Cardiac fibroblast (primary cell): ENCODE results near the gene IL31.
"Not testable (repeated sequence)": the region's sequence is repeated elsewhere in the genome, so short reads cannot be mapped to it uniquely, and the experiment has no call there.

Source experiments
- DNase-seq, 2 donors: peaks; one replicate each; pipeline versions ENCODE4 v3.0.0 to v3.0.0-alpha.2; 2010; ENCODE audit warnings: low read depth in 2 of 2
- H3K4me3 ChIP-seq, 2 donors: replicated peaks in 1 of 2; 1 replicate in 1 of 2; 2 replicates in 1 of 2; pipeline ENCODE4 v1.5.1; 2011; ENCODE audit warnings: low read depth in 2 of 2, low read length in 2 of 2, mild to moderate bottlenecking in 2 of 2, moderate library complexity in 1 of 2
- TF ChIP-seq, protein P1 (sequence below): IDR thresholded peaks from one replicate; pipeline ENCODE4 v1.5.1; 2011; ENCODE audit warnings: low read depth, mild to moderate bottlenecking, low read length, inconsistent platforms

Gene IL31

DNA sequence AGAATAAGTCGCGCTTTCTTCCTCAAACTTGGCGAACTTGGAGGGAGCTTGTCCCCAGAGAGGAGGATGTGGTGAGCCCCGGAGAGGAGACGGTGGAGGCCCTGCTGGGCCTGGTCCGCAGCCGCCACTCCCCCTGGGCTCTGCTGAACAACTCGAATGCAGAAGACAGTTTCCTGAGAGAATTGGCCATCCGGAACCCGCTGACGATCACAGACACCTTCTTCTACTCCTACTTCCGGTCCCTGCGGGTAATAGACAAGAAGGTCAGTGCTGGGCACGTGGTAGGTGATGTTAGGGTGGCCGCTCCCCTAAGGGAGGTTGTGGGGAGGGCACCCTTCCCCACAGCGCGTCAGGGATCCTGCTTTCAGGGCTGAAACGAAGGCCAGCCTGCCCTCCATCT lies 10.5 kb upstream of the IL31 start:
- DNase-seq, result no peak
- TF ChIP-seq, protein P1, sequence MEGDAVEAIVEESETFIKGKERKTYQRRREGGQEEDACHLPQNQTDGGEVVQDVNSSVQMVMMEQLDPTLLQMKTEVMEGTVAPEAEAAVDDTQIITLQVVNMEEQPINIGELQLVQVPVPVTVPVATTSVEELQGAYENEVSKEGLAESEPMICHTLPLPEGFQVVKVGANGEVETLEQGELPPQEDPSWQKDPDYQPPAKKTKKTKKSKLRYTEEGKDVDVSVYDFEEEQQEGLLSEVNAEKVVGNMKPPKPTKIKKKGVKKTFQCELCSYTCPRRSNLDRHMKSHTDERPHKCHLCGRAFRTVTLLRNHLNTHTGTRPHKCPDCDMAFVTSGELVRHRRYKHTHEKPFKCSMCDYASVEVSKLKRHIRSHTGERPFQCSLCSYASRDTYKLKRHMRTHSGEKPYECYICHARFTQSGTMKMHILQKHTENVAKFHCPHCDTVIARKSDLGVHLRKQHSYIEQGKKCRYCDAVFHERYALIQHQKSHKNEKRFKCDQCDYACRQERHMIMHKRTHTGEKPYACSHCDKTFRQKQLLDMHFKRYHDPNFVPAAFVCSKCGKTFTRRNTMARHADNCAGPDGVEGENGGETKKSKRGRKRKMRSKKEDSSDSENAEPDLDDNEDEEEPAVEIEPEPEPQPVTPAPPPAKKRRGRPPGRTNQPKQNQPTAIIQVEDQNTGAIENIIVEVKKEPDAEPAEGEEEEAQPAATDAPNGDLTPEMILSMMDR, result no peak
- H3K4me3 ChIP-seq, result no peak overlapping the region

DNA sequence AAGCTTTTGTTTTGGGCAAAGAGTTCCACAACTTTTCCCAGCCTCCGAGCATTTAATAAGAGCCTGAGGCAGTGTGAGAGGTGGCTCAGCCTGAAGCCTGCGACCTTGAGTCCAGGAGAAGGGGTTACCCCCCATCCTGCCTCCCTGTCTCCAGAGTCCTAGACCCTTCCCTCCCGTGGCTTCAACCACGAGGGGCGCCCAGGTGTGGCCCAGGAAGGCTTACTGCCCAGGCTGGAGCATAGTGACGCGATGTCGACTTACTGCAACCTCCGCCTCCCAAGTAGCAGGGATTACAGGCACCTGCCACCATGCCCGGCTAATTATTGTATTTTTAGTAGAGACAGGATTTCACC lies 9.5 kb upstream of the IL31 start:
- TF ChIP-seq, protein P1, result no peak
- H3K4me3 ChIP-seq, result peak overlapping the region in 1 of 2 donors; percentile 33
- no peak for DNase-seq

DNA sequence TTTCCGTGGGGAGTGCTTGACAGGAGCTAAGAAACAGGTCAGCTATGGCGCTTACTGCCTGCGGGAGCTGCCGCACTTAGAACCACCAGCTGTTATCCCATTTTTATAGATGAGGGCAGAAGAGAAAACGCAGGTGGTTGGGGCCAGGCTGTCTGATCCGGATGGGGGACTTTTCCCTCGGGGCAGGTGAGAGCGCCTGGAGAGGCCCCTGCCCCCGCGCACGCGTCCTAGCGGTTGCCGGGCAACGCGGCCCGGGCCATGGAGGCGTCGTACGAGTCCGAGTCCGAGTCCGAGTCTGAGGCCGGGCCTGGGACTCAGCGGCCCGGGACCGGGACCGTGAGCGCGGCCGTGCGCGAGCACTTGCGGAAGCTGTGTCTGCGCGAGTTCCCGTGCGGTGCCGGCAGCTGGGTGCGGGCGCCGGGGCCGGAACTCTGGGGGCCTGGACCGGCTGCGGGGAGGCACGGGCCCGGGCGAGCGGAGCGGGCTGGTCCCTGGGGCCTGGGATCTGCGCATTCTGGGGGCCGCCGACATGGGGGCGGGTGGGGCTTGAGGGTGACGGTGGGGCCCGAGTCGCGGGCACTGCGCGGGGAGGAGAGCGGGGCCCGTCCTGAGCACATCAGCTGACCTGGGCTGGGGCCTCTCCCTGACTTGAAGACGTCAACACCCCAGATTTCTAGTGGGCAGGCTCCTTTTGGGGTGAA lies 9.0 kb upstream of the IL31 start, which contains the start of gene LRRC43:
TSS of gene LRRC43 (plus strand) at position 237 of the 701 bp plus-strand sequence. CDS start at position 259, 22 bp downstream.
- TF ChIP-seq, protein P1, result no peak
- DNase-seq, result peak; percentile 21 to 44
- peak within 1 kb of the TSS; percentile 33 to 50 for H3K4me3 ChIP-seq

DNA sequence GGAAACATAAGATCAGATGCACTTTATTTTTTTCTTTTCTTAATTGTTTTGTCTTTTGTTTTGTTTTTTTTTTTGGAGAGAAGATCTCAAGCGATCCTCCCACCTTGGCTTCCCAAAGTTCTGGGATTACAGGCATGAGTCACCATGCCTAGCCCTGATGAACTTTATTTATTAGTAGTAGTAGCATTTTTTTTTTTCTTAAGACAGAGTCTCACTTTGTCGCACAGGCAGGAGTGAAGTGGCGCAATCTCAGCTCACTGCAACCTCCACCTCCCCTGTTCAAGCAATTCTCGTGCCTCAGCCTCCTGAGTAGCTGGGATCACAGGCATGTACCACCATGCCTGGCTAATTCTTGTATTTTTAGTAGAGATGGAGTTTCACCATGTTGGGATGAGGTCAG lies 2.5 kb upstream of the IL31 start:
- DNase-seq, H3K4me3 ChIP-seq: not testable (repeated sequence)

DNA sequence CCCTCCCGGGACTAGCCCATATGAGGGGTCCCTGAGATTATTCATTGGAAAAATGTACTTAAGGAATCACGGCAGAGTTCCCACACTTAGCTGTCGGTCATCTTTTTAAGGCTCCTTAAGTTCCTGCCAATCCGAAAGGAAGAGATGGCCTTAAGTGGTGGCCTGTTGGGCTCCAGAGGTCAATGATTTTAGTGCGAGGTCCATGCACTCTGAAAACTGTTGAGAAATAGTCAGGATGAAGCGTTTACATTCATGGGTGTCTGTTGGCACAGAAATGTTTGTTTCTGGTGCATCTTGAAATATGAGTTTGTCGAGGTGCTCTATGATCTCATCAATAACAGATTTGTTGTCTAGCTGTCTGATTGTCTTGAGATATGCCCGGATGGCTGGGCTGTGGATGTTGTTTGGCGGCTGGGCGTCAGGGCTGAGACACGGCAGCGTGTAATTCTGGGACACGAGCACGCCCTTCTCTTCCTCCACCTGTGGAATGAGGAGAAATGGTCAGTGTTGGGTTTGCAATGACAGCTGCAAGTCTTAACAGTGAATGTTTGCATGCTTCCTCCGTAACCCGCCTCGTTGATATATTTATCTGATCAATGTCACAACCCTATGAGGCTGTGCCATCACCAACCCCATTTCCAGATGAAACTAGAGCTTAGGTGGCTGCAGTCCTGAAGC lies 1.6 kb downstream of the IL31 start:
- no peak overlapping the region for H3K4me3 ChIP-seq
- TF ChIP-seq, protein P1, result no peak
- no peak for DNase-seq

DNA sequence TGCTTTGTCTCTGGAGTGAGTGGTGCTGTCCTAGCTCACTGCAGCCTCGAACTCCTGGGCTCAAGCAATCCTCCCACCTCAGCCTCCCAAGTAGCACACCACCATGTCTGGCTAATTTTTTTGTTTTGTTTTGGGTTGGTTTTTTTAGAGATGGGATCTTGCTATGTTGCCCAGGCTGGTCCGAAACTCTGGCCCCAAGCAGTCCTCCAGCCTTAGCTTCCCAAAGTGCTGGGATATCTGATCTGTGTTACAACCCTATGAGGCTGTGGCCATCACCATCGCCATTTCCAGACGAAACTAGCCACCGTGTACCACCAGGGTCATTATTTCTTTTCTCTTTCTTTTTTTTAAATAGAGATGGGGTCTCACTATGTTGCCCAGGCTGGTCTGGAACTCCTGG lies 2.6 kb downstream of the IL31 start:
- no peak overlapping the region for H3K4me3 ChIP-seq
- no peak for DNase-seq
- TF ChIP-seq, protein P1, result no peak

DNA sequence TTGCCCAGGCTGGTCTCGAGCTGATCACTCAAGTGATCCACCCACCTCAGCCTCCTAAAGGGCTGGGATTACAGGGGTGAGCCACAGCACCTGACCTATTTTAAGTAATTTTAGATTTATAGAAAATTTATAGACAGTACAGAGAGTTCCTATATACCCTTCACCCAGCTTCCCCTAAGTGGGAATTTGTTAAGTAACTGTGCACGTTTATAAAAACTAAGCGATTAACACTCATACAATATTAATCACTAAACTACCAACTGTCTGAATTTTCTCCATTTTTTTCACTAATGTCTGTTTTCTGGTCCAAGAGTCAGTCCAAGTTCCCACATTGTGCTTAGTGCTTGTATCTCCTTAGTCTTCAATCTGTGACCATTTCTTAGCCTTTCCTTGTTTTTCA lies 5.5 kb downstream of the IL31 start:
- no peak for DNase-seq
- TF ChIP-seq, protein P1, result no peak
- H3K4me3 ChIP-seq, result no peak overlapping the region
